Left renal pelvis (tissue), 4 donors: ENCODE results near the gene TRO. TPM values are rescaled to one million over a fixed set of nuclear protein-coding genes. Genes with fewer than 3 reads are reported as not detected.

Experiments used
- DNase-seq, 4 donors: peaks; one replicate each; pipeline ENCODE4 v3.0.0-alpha.2; 2013; ENCODE audit warnings: low read depth in 4 of 4, low spot score in 3 of 4
- polyA plus RNA-seq, 4 donors: library from polyadenylated mRNA; unstranded; fragments of 120-200 nt; gene quantifications; one replicate each; pipeline ENCODE4 v1.2.1, GENCODE V29; 2013; ENCODE audit not compliant: insufficient read length in 4 of 4

Gene TRO
- polyA plus RNA-seq, 4 donors: 107 to 157 (median 121) TPM

DNA sequence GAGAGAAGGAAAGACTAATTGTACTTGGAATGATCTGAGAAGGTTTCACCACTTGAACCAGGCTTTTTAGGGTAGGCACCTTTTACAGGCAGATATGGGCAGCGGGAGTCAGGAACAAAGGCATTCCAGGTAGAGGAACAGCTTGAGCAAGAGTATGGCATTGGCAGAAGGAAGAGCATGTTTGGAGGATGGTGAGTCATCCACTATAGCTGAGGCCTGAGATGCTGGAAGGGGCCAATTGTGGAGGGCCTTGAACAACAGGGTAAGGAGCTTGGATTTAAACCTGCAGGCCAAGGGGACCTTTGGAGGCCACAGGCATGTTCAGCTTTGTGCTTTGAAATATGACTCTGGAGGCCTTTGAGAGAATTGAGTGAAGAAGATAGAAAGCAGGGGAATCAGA is 41.1 kb downstream of the TRO start:
- no peak for DNase-seq

DNA sequence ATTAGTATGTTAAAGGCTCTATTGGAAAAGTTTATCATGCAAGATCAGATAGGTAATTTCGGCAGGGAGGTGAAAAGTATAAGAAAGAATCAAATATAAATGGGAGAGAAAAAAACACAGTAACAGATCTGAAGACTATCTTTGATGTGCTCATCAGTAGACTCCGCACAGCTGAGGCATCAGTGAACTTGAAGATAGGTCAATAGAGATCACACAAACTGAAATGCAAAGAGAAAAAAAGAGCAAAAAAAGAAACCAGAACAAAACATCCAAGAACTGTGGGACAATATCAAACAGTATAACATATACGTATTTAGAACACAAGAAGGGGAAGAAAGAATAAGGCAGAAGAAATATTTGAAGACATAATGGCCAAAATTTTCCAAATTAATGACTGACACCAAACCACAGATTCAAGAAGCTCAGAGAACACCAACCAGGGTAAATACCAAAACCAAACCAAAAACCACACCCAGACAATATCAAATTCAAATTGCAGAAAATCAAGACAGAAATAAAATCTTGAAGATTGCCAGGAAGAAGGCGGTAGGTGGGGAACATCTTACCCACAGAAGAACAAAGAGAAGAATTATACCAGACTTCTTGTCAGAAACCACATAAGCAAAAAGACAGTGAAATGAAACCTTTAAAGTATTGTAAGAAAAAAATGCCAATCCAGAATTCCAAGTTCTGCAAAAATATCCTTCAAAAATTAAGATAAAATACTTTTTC is 44.3 kb downstream of the TRO start:
- no peak for DNase-seq

DNA sequence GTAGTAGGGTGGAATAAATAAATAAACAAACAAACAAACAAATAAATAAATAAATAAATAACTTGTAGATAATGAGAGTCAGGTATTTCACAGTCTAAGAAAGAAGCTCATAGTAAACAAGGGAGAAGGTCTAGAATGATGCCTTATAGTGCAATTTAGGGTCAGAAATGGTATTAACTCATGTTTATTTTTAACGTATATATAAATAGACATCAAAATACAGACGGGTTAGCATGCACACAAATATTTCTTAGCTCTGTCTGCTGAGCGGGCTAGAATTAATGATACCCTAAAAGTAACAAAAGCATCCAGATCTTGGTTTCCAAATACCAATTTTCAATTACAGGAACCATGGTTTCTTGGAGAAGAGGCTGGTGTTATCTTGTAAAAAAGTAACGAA is 56.8 kb downstream of the TRO start:
- no peak for DNase-seq

DNA sequence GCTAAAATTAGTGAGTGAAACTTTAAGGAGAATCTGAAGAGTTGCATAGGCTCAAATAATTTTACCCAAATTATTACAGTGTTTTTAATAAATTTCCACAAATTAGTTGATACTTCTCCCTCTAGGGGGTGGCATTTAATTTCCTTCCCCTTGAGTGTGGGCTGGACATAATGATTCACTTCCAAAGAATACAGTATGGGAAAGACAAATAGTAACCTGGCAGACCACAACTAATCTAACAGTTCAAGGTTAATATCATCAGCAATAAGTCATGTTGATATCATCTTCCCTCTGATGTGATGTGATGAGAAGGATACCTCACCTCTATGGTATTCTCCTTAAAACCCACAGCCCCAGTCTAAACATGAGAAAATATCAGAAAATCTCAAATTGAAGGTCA is 57.8 kb downstream of the TRO start:
- DNase-seq: no peak

DNA sequence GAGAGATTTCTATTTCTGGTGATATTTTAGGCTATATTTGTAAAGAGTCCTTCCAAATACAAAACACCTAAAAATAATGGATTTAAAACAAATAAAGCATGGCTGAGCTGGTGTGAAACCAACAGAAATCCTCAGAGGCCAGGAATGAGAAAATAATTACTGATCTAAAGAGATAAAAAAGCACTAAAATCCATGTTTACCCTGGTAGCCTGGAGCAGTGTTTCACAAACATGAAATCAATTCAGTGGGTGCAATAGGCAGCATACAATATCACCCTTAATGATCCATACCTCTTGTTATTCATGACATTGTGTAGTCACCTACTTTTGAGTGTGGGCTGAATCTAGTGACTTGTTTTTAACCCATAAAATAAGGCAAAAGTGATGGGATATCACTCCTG is 58.8 kb downstream of the TRO start:
- DNase-seq: no peak

DNA sequence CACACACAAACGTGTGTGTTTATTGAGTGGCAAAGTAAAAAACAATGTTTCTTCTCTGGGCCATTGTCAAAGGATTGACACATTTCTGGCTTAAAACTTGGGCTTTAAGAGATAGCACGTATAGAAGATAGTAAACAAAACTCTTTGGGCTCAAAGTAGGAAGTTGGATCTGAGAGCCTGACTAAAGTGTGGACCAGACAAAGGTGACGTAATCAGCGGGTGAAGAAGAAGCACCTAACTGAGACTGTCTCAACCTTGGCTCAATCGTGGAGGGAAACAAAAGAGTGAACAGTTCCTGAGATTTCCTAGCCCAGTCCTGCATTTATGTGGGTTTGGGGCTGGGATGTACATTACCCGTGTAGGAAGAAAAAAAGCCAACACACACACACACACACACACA is 59.7 kb downstream of the TRO start:
- DNase-seq: no peak

Other genes with a start within 250 kb of the TRO start
- under 1 TPM; 0.03 to 0.05 (median 0.04) TPM for gene ITIH6, start 122.6 kb upstream of the TRO start, polyA plus RNA-seq
- 100 to 1,000 TPM; 677 to 747 (median 718) TPM for gene MAGED2, start 113.1 kb upstream of the TRO start, polyA plus RNA-seq
- gene PFKFB1, start 73.4 kb downstream of the TRO start, polyA plus RNA-seq: under 1 TPM; 0.27 to 0.78 (median 0.42) TPM
- gene APEX2, start 79.5 kb downstream of the TRO start, polyA plus RNA-seq: 10 to 100 TPM; 13.0 to 17.5 (median 16.3) TPM
- 100 to 1,000 TPM in 1 of 4 donors, 10 to 100 TPM in 3; 11.7 to 234 (median 13.0) TPM for gene ALAS2, start 110.2 kb downstream of the TRO start, polyA plus RNA-seq
- gene PAGE2B, start 154.2 kb downstream of the TRO start, polyA plus RNA-seq: under 1 TPM in 1 of 4 donors, not detected in 3; 0.66 TPM
- gene PAGE2, start 168.2 kb downstream of the TRO start, polyA plus RNA-seq: not detected